ENCODE measurements around the gene GRHPR. TPM values are rescaled to one million over a fixed set of nuclear protein-coding genes. Genes with fewer than 3 reads are reported as not detected.
"Not testable (repeated sequence)": the region's sequence is repeated elsewhere in the genome, so short reads cannot be mapped to it uniquely, and the experiment has no call there.

GRHPR gene
- total RNA-seq, 1 donor from 2014 or later, result 64.8 TPM

DNA sequence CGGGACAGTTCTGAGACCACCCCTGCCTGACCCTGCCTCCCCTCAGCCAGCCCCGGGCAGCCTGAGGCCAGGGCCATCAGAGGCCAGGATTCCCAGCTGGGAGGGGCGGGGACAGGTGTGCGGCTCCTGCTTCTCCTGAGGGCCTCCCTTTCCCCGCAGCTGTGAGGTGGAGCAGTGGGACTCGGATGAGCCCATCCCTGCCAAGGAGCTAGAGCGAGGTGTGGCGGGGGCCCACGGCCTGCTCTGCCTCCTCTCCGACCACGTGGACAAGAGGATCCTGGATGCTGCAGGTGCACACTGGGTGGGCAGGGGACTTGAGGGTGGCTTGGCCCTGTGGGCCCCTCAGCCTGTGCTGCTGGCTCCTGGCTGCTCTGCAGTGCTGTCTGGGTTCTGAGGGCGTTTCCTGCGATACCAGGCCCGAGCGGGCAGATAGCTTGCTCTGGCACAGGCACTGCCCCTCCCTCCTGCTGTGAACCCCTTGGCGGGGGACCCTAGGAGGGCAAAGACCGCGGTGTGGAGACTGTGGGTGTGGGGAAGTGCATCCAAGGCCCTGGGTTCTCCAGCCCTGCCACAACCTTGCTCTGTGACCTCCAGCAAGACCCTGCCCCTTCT, 2.3 kb downstream of the GRHPR start:
- Histone ChIP-seq H3K4me3 (no peak overlapping the region), H3K4me1 (peaks cover 25% of the 10 kb centered on the region), H3K9me3 (no peaks in the 10 kb centered on the region), H3K27ac (no peak overlapping the region), H3K27me3 (ENCODE audit: low read depth) (no peaks in the 10 kb centered on the region), H3K36me3 (peaks cover 41% of the 10 kb centered on the region)
- intact Hi-C loops (cut with DNase I), result no loop called here
- TF ChIP-seq, protein P1, sequence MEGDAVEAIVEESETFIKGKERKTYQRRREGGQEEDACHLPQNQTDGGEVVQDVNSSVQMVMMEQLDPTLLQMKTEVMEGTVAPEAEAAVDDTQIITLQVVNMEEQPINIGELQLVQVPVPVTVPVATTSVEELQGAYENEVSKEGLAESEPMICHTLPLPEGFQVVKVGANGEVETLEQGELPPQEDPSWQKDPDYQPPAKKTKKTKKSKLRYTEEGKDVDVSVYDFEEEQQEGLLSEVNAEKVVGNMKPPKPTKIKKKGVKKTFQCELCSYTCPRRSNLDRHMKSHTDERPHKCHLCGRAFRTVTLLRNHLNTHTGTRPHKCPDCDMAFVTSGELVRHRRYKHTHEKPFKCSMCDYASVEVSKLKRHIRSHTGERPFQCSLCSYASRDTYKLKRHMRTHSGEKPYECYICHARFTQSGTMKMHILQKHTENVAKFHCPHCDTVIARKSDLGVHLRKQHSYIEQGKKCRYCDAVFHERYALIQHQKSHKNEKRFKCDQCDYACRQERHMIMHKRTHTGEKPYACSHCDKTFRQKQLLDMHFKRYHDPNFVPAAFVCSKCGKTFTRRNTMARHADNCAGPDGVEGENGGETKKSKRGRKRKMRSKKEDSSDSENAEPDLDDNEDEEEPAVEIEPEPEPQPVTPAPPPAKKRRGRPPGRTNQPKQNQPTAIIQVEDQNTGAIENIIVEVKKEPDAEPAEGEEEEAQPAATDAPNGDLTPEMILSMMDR (IDR thresholded peaks at IDR 0.05), result no peak
- DNase-seq, result no peak
- ATAC-seq, result no peak

DNA sequence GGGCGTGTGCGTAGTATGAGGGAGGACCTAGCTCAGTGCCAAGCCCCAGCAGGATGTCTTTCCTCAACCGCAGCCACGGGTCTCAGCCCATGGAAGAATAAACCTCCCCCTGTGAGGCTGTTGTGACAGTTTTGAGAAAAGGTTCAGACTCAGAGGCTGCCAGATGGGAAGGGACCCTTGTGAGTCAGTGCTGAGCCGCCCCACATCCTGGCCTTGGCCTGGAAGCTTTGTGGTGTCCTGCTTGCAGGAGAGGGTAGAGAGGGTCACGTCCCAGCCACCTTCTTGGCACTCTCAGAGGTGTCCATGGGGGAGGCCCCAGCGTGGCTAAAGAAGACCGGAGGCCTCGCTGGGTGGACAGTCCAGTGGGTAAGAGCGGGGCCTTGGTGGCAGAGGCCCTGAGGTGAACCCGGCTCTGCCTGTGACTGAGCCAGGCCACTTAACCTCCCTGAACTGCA, 2.8 kb downstream of the GRHPR start:
- Histone ChIP-seq H3K9me3 (no peaks in the 10 kb centered on the region), H3K36me3 (peaks cover 43% of the 10 kb centered on the region), H3K27ac (no peak overlapping the region), H3K4me3 (no peak overlapping the region), H3K4me1 (peaks cover 25% of the 10 kb centered on the region), H3K27me3 (ENCODE audit: low read depth) (no peaks in the 10 kb centered on the region)
- intact Hi-C loops (cut with DNase I), result no loop called here
- DNase-seq, result no peak
- no peak for ATAC-seq
- TF ChIP-seq, protein P1 (IDR thresholded peaks at IDR 0.05), result no peak

DNA sequence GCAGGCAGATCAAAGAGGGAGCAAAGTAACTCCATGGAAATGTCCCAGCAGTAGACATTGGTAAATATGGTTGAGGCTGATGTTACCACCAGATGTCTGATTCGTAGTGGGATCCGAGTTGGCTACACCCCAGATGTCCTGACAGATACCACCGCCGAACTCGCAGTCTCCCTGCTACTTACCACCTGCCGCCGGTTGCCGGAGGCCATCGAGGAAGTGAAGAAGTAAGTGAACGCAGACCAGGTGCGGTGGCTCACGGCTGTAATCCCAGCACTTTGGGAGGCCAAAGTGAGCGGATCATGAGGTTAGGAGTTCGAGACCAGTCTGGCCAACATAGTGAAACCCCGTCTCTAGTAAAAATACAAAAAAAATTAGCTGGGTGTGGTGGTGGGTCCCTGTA, 3.9 kb downstream of the GRHPR start:
- intact Hi-C loops (cut with DNase I); H3K9me3 ChIP-seq; H3K27me3 ChIP-seq (ENCODE audit: low read depth); ATAC-seq; H3K27ac ChIP-seq; DNase-seq; H3K4me3 ChIP-seq: not testable (repeated sequence)
- Histone ChIP-seq H3K4me1 (peaks cover 25% of the 10 kb centered on the region), H3K36me3 (peaks cover 53% of the 10 kb centered on the region)

DNA sequence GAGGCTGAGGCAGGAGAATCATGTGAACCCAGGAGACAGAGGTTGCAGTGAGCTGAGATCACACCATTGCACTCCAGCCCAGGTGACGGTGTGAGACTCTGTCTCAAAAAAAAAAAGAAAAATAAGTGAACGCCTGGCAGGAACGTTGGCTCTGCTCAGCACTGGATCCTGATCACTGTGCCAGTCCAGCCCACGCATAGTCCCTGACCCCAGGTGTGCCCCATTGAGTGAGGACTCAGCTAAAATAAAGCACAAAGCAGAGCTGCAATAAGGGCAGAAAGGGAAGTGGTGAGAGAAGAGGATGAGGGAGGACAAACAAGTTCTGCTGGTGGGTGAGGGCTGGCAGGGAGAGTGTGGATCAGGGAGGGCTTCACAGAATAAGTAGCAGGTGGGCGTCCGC, 4.3 kb downstream of the GRHPR start:
- TF ChIP-seq, protein P1 (IDR thresholded peaks at IDR 0.05), result no peak
- ATAC-seq (no peak), DNase-seq (no peak)
- no peak overlapping the region for H3K27ac ChIP-seq
- H3K4me1 ChIP-seq, result peaks cover 22% of the 10 kb centered on the region
- H3K9me3 ChIP-seq, result no peaks in the 10 kb centered on the region
- H3K36me3 ChIP-seq, result peaks cover 53% of the 10 kb centered on the region
- no peaks in the 10 kb centered on the region for H3K27me3 ChIP-seq (ENCODE audit: low read depth)
- H3K4me3 ChIP-seq, result no peak overlapping the region
- intact Hi-C loops (cut with DNase I), result no loop called here

DNA sequence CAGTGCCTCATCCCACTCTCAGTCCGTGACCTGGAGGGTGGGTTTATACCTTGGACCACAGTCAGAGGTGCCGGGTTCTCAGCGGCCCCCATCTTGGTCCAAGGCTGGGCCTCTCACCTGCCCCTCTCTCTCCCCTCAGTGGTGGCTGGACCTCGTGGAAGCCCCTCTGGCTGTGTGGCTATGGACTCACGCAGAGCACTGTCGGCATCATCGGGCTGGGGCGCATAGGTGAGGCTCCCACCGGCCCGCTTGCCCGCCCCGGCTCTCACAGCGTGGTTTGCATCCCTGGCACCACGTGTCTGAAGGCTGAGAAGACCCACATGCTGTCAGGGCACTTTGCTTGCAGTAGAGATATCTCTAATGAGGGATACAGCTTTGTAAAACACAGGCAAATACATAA, 5.8 kb downstream of the GRHPR start:
- H3K36me3 ChIP-seq, result peaks cover 57% of the 10 kb centered on the region
- intact Hi-C loops (cut with DNase I), result no loop called here

More for the DNA sequence above, 5.8 kb downstream of the GRHPR start:
- peaks cover 27% of the 10 kb centered on the region for H3K4me1 ChIP-seq
- TF ChIP-seq, protein P1 (IDR thresholded peaks at IDR 0.05), result no peak
- H3K27me3 ChIP-seq (ENCODE audit: low read depth), result no peaks in the 10 kb centered on the region
- H3K27ac ChIP-seq, result no peak overlapping the region
- DNase-seq (no peak), ATAC-seq (no peak)
- no peak overlapping the region for H3K4me3 ChIP-seq
- H3K9me3 ChIP-seq, result no peaks in the 10 kb centered on the region

Data from lower lobe of right lung (tissue), 2 donors.